Neural progenitor cell (in vitro differentiated cells): Measurements from ENCODE around the gene ADAMTS6. TPM values are rescaled to one million over a fixed set of nuclear protein-coding genes. Genes with fewer than 3 reads are reported as not detected.
"Not testable (repeated sequence)": the region's sequence is repeated elsewhere in the genome, so short reads cannot be mapped to it uniquely, and the experiment has no call there.

ENCODE experiments used
- DNase-seq: peaks from one replicate; pipeline ENCODE4 v3.0.0-alpha.2; 2016; ENCODE audit warnings: low spot score
- H2AFZ ChIP-seq: fragments of 200-600 bp; sonication (generic); replicated peaks from 2 replicates; pipeline ENCODE4 v1.6.1; 2016; ENCODE audit warnings: antibody characterized with exemption
- H3F3A ChIP-seq: fragments of 200-600 bp; sonication (generic); 2 replicates; pipeline ENCODE4 v1.6.1; 2016; ENCODE audit warnings: antibody characterized with exemption, low read depth
- H3K27ac ChIP-seq: fragments of 200-600 bp; sonication (generic); 2 replicates; pipeline ENCODE4 v1.5.1; 2016; ENCODE audit warnings: mild to moderate bottlenecking
- H3K27me3 ChIP-seq: fragments of 200-600 bp; sonication (generic); 2 replicates; pipeline ENCODE4 v1.6.1; 2016; ENCODE audit warnings: mild to moderate bottlenecking, moderate library complexity
- H3K36me3 ChIP-seq: fragments of 200-600 bp; sonication (generic); 2 replicates; pipeline ENCODE4 v1.5.1; 2016
- H3K4me1 ChIP-seq: fragments of 200-600 bp; sonication (generic); 2 replicates; pipeline ENCODE4 v1.6.1; 2016; ENCODE audit warnings: mixed run types
- H3K4me2 ChIP-seq: fragments of 200-600 bp; sonication (generic); 2 replicates; pipeline ENCODE4 v1.6.1; 2016
- H3K4me3 ChIP-seq: fragments of 200-600 bp; sonication (generic); 2 replicates; pipeline ENCODE4 v1.5.1; 2016
- H3K79me2 ChIP-seq: fragments of 200-600 bp; sonication (generic); 2 replicates; pipeline ENCODE4 v1.6.1; 2016; ENCODE audit warnings: low read depth
- H3K9ac ChIP-seq: fragments of 200-600 bp; sonication (generic); 2 replicates; pipeline ENCODE4 v1.6.1; 2016
- H3K9me3 ChIP-seq: fragments of 200-600 bp; sonication (generic); 2 replicates; pipeline ENCODE4 v1.5.1; 2016; ENCODE audit warnings: low read depth
- H4K20me1 ChIP-seq: fragments of 200-600 bp; sonication (generic); 2 replicates; pipeline ENCODE4 v1.6.1; 2016; ENCODE audit warnings: low read depth
- H3K27ac Mint-ChIP-seq: 3 replicates; pipeline ENCODE4 v1.8.0; 2021; ENCODE audit warnings: mixed read lengths
- H3K27me3 Mint-ChIP-seq: 2 replicates; pipeline ENCODE4 v1.8.0; 2022; ENCODE audit warnings: low read depth, mild to moderate bottlenecking, inconsistent platforms, moderate library complexity, mixed read lengths; ENCODE audit not compliant: insufficient read depth
- H3K36me3 Mint-ChIP-seq: 3 replicates; pipeline ENCODE4 v1.8.0; 2021; ENCODE audit warnings: mixed read lengths
- H3K4me1 Mint-ChIP-seq: 3 replicates; pipeline ENCODE4 v1.8.0; 2021; ENCODE audit warnings: mixed read lengths
- H3K4me3 Mint-ChIP-seq: 3 replicates; pipeline ENCODE4 v1.8.0; 2021; ENCODE audit warnings: mild to moderate bottlenecking, moderate library complexity, mixed read lengths
- H3K9me3 Mint-ChIP-seq: 3 replicates; pipeline ENCODE4 v1.8.0; 2020; ENCODE audit warnings: mixed read lengths
- CTCF ChIP-seq: fragments of 200-600 bp; sonication (generic); IDR thresholded peaks from 2 replicates; pipeline ENCODE4 v1.5.1; 2017; ENCODE audit warnings: antibody characterized with exemption, mild to moderate bottlenecking
- EZH2 ChIP-seq: fragments of 200-600 bp; sonication (generic); IDR thresholded peaks from 2 replicates; pipeline ENCODE4 v1.6.1; 2017; ENCODE audit warnings: antibody characterized with exemption, mild to moderate bottlenecking, moderate library complexity
- EZH2phosphoT487 ChIP-seq: fragments of 200-600 bp; sonication (generic); IDR thresholded peaks from 2 replicates; pipeline ENCODE4 v1.6.1; 2017; ENCODE audit warnings: antibody characterized with exemption
- total RNA-seq: library from RNA; depleted of rRNA; stranded (reverse); fragments of >200 nt; gene quantifications from 2 replicates; pipeline ENCODE4 v1.2.3, GENCODE V29; 2015; ENCODE audit warnings: low replicate concordance

ADAMTS6 gene
- total RNA-seq, 1 donor from 2014 or later = 14.3 TPM

DNA sequence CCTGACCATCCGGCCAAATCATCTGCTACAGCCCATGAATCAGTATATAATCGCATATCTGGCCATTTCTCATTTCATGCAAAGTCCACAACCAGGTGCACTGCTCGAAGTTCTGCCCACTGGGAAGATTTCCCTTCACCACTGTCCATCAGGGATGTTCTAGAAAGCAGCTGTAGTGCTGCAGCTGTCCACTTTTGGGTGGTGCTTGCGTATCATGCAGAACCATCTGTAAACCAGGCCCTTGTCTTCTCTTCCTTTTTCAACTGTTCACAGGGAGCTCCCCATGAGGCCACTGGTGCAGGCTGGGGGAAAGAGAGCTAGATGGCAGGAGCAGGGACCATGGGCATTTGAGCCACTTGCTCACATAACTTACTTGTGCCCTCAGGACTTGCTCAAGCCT, 7.4 kb upstream of the ADAMTS6 start:
- Mint-ChIP-seq H3K9me3 (no peaks in the 10 kb centered on the region), H3K27ac (no peak overlapping the region), H3K4me3 (no peak overlapping the region), H3K36me3 (peaks cover 12% of the 10 kb centered on the region), H3K4me1 (no peaks in the 10 kb centered on the region), H3K27me3 (no peaks in the 10 kb centered on the region)
- Histone ChIP-seq H3K27ac (no peak overlapping the region), H3K9ac (no peak overlapping the region), H2AFZ (no peak overlapping the region), H3K9me3 (no peaks in the 10 kb centered on the region), H3K36me3 (no peaks in the 10 kb centered on the region), H3K27me3 (no peaks in the 10 kb centered on the region), H3K4me1 (no peaks in the 10 kb centered on the region), H3K79me2 (no peaks in the 10 kb centered on the region), H3K4me2 (no peak overlapping the region), H3F3A (no peaks in the 10 kb centered on the region), H3K4me3 (no peak overlapping the region), H4K20me1 (no peaks in the 10 kb centered on the region)
- TF ChIP-seq EZH2 (no peak), EZH2phosphoT487 (no peak), CTCF (no peak)
- no peak for DNase-seq

DNA sequence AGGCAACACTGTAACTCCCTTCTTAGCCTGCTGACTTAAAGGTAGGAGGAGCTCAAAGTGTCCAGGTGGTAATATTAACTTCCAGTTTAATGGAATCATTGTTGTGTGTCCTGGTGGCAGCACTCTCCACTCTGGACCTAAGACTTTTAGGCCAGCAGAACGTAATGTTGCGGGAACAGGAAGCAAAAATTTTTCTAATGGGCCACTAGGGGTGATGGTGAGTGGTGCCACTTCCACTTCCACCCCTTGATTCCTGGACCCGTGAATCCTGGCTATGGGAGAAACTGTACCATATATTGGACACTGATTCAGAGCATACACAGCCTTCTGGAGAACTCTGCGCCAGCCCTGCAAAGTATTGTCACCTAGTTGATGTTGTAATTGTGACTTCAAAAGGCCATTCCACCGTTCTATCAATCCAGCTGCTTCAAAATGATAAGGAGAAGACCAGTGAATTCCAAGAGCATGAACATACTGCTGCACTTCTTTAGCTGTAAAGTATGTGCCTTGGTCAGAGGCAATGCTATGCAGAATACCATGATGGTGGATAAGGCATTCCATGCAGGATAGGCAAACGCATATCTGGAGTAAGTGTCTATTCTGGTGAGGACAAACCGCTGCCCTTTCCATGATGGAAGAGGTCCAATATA, 6.4 kb upstream of the ADAMTS6 start:
- not testable (repeated sequence) for H3K4me3 ChIP-seq, H3K27me3 Mint-ChIP-seq, H3K9me3 Mint-ChIP-seq, H2AFZ ChIP-seq, H3K36me3 ChIP-seq, H3K9ac ChIP-seq, H3K4me1 ChIP-seq, H3K79me2 ChIP-seq, H3F3A ChIP-seq, DNase-seq, H4K20me1 ChIP-seq, H3K9me3 ChIP-seq, H3K27me3 ChIP-seq, H3K27ac Mint-ChIP-seq, H3K27ac ChIP-seq, H3K4me1 Mint-ChIP-seq, H3K4me3 Mint-ChIP-seq, H3K4me2 ChIP-seq
- TF ChIP-seq CTCF = peak; percentile 24
- peaks cover 12% of the 10 kb centered on the region for H3K36me3 Mint-ChIP-seq

DNA sequence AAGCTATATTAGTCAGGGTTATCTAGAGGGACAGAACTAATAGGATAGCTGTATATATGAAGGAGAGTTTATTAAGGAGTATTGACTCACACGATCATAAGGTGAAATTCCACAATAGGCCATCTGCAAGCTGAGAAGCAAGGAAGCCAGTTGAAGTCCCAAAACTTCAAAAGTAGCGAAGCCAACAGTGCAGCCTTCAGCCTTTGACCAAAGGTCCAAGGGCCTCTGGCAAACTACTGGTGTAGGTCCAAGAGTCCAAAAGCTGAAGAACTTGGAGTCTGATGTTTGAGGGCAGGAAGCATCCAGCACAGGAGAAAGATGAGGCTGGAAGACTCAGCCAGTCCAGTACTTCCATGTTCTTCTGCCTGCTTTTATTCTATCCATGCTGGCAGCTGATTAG, 5.1 kb upstream of the ADAMTS6 start:
- H2AFZ ChIP-seq, H3K27ac ChIP-seq, H4K20me1 ChIP-seq, H3K9ac ChIP-seq, H3K4me2 ChIP-seq, H3K79me2 ChIP-seq, H3K9me3 ChIP-seq, H3K27ac Mint-ChIP-seq, H3K27me3 ChIP-seq, H3K4me3 Mint-ChIP-seq, H3K27me3 Mint-ChIP-seq, H3K36me3 ChIP-seq, H3K4me3 ChIP-seq, DNase-seq, H3K9me3 Mint-ChIP-seq: not testable (repeated sequence)
- H3K4me1 Mint-ChIP-seq = peaks cover 14% of the 10 kb centered on the region
- H3K36me3 Mint-ChIP-seq = peaks cover 12% of the 10 kb centered on the region
- Histone ChIP-seq H3F3A (peaks cover 15% of the 10 kb centered on the region), H3K4me1 (peaks cover 17% of the 10 kb centered on the region)

DNA sequence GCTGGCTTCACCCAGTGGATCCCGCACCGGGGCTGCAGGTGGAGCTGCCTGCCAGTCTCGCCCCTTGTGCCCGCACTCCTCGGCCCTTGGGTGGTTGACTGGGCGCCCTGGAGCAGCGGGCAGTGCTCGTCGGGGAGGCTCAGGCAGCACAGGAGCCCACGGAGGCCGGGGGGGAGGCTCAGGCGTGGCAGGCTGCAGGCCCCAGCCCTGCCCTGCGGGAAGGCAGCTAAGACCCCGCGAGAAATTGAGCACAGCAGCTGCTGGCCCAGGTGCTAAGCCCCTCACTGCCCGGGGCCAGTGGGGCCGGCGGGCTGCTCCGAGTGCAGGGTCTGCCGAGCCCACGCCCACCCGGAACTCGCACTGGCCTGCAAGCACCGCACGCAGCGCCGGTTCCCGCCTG, 3.7 kb upstream of the ADAMTS6 start:
- peaks cover 2% of the 10 kb centered on the region for H3K27me3 ChIP-seq
- peaks cover 18% of the 10 kb centered on the region for H3K4me1 Mint-ChIP-seq
- DNase-seq = no peak
- H3K36me3 Mint-ChIP-seq = peaks cover 12% of the 10 kb centered on the region
- no peak overlapping the region for H3K4me2 ChIP-seq
- H3K27me3 Mint-ChIP-seq = peaks cover 4% of the 10 kb centered on the region
- no peaks in the 10 kb centered on the region for H4K20me1 ChIP-seq
- H2AFZ ChIP-seq = no peak overlapping the region
- no peak overlapping the region for H3K27ac ChIP-seq
- H3K4me3 Mint-ChIP-seq = no peak overlapping the region
- no peak overlapping the region for H3K4me3 ChIP-seq
- H3K79me2 ChIP-seq = no peaks in the 10 kb centered on the region
- no peaks in the 10 kb centered on the region for H3K9me3 ChIP-seq
- no peaks in the 10 kb centered on the region for H3K9me3 Mint-ChIP-seq
- no peaks in the 10 kb centered on the region for H3K36me3 ChIP-seq
- H3K9ac ChIP-seq = no peak overlapping the region
- TF ChIP-seq CTCF = no peak
- TF ChIP-seq EZH2 = no peak
- TF ChIP-seq EZH2phosphoT487 = no peak
- peaks cover 22% of the 10 kb centered on the region for H3F3A ChIP-seq
- H3K4me1 ChIP-seq = peaks cover 21% of the 10 kb centered on the region
- H3K27ac Mint-ChIP-seq = no peak overlapping the region
